C1 segment of cervical spinal cord (tissue), 14 donors: ENCODE results near the gene ULBP2.
"Not testable (repeated sequence)": the region's sequence is repeated elsewhere in the genome, so short reads cannot be mapped to it uniquely, and the experiment has no call there.

Source experiments
- DNase-seq, 14 donors: peaks; one replicate each; lab custom pipeline; 2025; lab: John Stamatoyannopoulos, UW

Gene ULBP2

GRCh38 chr6:149925974-149926777 is 15.6 kb upstream of the ULBP2 start:
- peak in 13 of 14 donors; percentile 10 to 67 (median 22) for DNase-seq

GRCh38 chr6:149927025-149927424 is 14.8 kb upstream of the ULBP2 start:
- DNase-seq = not testable (repeated sequence)

- no peak for DNase-seq
Measured at GRCh38 chr6:149929422-149929821, 12.4 kb upstream of the ULBP2 start.

DNA sequence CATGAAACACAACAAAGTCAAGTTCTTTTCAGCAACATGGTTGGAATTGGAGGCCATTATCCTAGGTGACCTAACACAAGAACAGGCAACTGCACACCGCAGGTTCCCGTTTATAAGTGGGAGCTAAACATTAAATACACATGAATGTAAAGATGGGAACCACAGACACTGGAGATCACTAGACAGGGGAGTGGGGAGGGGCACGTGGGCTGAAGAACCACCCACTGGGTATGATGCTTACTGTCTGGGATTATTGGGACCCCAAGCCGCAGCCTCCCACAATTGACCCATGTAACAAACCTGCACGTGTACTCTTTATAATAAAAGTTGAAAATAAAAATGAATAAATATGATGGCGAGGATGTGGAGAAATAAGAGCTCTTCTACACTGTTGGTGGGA is 10.3 kb upstream of the ULBP2 start:
- DNase-seq = no peak

GRCh38 chr6:149933036-149933435 is 8.8 kb upstream of the ULBP2 start:
- DNase-seq = no peak

GRCh38 chr6:149933461-149933860 is 8.4 kb upstream of the ULBP2 start:
- no peak for DNase-seq

GRCh38 chr6:149934249-149935156 is 7.3 kb upstream of the ULBP2 start:
- peak in 7 of 14 donors; percentile 6 to 45 (median 24) for DNase-seq

DNA sequence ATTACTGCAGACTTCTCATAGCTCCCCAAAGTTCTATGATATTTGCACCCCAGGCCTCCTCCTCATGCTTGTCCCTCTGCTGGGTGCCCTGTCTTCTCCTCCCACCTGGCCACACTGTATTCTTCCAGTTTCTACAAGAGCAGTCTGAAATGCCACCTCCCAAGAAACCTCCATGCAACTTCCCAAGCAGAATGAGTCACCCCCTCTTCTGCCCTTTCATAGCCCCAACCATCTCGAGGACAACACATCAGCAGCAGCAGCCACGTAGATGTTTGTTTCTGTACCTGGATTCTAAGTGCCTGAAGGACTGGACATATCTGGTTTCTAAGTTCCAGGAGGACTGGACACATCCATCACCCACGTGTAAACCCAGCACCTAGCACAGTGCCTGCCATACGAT is 6.6 kb upstream of the ULBP2 start:
- no peak for DNase-seq

DNA sequence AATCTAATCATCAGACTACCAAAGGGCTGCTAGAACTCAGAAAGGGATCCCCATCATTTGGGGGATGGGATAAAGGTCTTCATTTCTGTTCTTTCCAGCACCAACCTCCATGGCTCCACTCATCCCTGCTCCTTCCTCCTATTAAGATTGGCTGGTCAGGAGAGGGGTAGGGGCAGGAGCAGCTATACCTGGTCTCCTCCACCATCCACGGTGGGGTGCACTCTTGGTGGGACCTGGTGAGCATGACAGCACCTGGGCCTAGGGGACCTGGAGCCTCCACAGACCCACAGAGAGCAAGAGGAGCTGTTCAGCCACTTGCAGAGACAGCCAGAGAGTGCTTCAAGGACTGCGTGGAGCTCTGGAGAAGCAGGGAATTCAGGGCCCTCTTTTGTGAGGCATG is 6.1 kb upstream of the ULBP2 start:
- DNase-seq = no peak

DNA sequence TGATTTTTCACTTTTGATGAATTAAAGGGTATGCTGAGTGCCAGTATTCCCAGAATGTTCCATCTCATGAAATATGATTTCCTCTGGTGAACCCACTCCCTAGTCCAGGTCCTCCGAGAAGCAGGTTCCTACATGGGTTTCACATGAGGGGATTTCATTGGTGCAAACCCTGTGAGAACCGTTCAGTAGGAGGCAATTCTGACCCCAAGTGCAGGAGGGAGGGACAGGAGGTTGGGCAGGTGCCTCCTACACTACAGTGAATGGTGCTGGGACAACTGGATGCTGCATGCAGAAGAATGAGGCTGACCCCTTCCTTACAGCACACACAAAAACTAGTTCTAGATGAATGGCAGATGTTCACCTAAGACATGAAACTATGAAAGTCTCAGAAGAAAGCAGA is 5.1 kb upstream of the ULBP2 start:
- no peak for DNase-seq

DNA sequence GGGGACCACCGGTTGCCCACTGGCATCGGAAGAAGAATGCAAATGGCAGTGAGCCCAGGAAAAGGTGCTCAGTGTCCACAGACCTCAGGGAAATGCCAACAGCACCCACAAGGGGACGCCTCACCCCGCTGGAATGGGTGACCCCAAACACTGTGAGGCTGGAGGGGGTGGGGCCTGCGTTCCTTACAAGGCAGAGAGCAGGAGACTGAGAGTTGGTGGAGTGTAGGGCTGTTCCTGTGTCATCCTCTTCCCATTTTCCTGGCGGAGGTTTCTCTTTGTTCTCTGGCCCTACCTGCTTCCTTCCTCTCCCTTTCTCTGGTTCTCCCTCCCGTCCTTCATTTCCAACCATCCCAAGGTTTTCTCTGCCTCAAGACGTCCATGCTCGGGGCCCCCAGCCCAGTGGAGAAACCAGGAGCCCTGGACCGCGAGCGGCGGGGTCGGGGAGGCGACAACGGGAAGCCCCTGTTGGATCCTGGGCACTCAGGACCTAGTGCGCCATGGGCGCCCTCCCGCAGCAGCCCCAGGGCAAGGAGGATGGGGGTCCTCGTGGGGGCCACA is 3.7 kb upstream of the ULBP2 start:
- DNase-seq = not testable (repeated sequence)

DNA sequence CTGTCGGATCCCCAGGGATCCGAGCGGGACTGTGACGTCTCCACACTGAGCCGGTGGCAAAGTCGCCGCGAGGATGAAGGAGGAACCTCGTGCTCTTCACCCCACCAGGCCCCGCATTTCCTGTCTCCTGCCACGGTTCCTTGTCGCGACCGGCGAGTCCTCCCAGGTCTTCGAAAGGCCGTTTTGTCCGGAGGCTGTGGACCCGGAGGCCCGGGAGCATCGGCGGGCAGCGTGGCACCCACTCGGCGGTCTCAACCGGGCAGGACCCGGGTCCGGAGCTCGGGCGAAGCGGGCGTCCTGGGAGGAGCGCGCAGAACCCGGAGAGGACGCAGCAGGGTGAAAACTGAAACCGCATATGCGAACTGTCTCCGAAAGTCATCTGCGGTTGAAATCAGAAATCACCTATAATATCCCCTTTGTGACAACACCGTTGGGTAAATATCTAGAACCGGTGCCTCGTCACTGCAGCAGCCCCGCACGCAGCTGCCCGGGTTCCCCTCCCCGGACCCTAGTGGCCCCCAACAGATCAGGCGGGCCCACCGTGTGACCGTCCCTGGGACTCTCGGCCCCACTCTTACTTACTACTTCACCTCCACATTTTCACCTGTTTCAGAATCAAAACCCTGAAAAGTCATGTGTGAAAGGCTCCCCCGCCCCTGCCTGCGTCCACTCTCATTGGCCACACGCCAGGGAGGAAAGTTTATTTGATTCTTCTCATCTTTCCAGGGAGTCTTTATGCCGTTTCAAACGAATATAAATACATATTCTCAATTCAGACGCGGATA is 3.1 kb upstream of the ULBP2 start:
- no peak for DNase-seq

GRCh38 chr6:149939356-149939648 is 2.5 kb upstream of the ULBP2 start:
- no peak for DNase-seq

DNA sequence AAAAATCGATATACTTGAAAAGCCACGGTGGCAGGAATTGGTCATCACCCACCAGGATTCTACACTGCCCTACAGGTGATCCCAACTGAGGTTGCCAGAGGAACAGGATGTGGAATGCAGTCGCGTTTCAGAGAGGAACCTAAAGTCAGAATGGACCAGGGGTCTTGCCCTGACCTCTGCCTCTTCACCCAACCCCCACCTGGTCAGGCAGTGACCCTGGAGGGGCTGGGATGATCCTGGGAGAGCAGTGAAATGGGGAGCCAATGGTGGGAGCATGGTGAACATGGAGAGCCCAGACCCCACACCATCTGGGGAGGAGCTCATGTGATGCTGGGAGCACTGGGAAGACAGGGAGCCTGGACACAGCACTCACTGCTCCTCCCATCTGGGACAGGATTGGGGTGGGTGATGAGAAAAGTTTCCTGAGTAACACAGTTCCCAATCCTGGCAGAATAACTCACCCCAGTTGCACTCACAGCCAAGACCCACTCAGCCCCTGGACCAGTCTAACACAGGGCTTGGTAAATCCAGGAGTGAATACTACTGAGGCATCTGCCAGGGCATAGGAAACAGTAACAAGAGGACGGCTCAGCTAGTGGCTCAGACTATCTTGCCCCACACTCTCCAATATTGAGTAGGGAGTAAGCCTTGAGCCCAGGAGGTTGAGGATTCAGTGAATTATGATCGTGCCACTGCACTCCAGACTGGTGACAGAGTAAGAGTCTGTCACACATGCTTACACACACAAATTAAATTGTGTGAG is 1.7 kb upstream of the ULBP2 start:
- no peak for DNase-seq

DNA sequence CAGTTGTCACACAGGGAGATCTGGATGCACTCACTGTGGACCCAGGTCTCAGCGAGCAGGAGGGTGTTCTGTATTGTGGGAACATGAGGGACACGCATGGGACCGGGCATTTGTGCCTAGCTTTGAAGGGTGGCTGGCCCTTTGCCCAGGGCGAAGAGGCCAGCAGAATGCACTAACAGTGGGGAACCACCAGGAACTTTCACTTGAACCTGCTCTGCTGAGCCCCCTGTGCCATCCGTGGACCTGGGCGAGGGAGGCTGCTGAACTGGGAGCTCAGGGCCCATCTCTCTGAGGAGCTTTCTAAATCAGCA is 1.2 kb upstream of the ULBP2 start:
- DNase-seq = no peak

- no peak for DNase-seq
Measured at GRCh38 chr6:149942461-149942829, 631 bp downstream of the ULBP2 start.

GRCh38 chr6:149943321-149943720 is 1.5 kb downstream of the ULBP2 start:
- DNase-seq = not testable (repeated sequence)

DNA sequence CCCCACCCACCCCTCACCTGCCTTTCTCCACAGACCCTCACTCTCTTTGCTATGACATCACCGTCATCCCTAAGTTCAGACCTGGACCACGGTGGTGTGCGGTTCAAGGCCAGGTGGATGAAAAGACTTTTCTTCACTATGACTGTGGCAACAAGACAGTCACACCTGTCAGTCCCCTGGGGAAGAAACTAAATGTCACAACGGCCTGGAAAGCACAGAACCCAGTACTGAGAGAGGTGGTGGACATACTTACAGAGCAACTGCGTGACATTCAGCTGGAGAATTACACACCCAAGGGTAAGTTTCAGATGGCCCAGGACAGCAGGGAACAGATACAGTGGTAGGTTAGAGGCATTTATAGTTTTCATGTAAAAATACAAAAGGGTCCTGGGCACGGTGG is 3.5 kb downstream of the ULBP2 start:
- not testable (repeated sequence) for DNase-seq

GRCh38 chr6:149946631-149947030 is 4.8 kb downstream of the ULBP2 start:
- not testable (repeated sequence) for DNase-seq

DNA sequence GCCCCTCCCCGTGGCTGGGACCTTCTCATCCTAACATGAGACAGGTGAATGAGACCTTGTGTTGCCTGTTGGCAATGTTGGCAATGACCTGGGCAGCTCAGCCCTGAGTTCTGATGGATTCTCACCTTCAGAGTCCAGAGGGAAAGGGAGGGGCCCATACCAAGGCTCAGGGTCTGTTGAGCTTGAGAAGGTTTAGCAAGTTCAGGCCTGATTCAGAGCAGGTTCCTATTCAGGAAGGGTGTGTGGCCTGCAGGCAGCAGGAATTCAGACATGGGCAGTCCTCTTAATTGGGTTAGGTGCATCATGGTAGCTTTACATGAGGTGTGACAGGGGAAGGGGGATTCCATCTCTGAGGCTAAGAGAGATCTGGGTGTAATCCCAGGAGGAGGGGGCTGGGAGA is 5.7 kb downstream of the ULBP2 start:
- not testable (repeated sequence) for DNase-seq

GRCh38 chr6:149948011-149948410 is 6.2 kb downstream of the ULBP2 start:
- DNase-seq = no peak
